Measurements from ENCODE around the gene CCL22.
"Not testable (repeated sequence)": the region's sequence is repeated elsewhere in the genome, so short reads cannot be mapped to it uniquely, and the experiment has no call there.

Gene CCL22

GRCh38 chr16:57358527-57359095 lies at the start of gene CCL22:
CCL22 (plus strand) TSS chr16:57358783; CDS start chr16:57358817, 34 bp downstream.
- no peak for DNase-seq

GRCh38 chr16:57310801-57311200 lies 47.8 kb upstream of the CCL22 start:
- no peak for DNase-seq

- DNase-seq, result no peak
Measured at GRCh38 chr16:57313509-57313908, 45.1 kb upstream of the CCL22 start.

GRCh38 chr16:57314161-57314785 lies 44.3 kb upstream of the CCL22 start:
- DNase-seq, result no peak

GRCh38 chr16:57315416-57315815 lies 43.2 kb upstream of the CCL22 start:
- no peak for DNase-seq

- DNase-seq, result no peak
Measured at GRCh38 chr16:57316390-57317017, 42.1 kb upstream of the CCL22 start.

GRCh38 chr16:57318240-57318970 lies 40.2 kb upstream of the CCL22 start:
- DNase-seq, result no peak

- DNase-seq, result no peak
Measured at GRCh38 chr16:57319646-57320045, 38.9 kb upstream of the CCL22 start.

GRCh38 chr16:57324749-57325148 lies 33.8 kb upstream of the CCL22 start:
- no peak for DNase-seq

- no peak for DNase-seq
Measured at GRCh38 chr16:57325458-57325857, 33.1 kb upstream of the CCL22 start.

- DNase-seq, result no peak
Measured at GRCh38 chr16:57329718-57330327, 28.8 kb upstream of the CCL22 start.

GRCh38 chr16:57331355-57331754 lies 27.2 kb upstream of the CCL22 start:
- DNase-seq, result no peak

- DNase-seq, result no peak
Measured at GRCh38 chr16:57333402-57333801, 25.2 kb upstream of the CCL22 start.

- no peak for DNase-seq
Measured at GRCh38 chr16:57335366-57335765, 23.2 kb upstream of the CCL22 start.

GRCh38 chr16:57341062-57341440 lies 17.5 kb upstream of the CCL22 start:
- DNase-seq, result no peak

GRCh38 chr16:57341441-57342303 lies 16.9 kb upstream of the CCL22 start:
- DNase-seq, result no peak

- DNase-seq, result not testable (repeated sequence)
Measured at GRCh38 chr16:57342606-57343005, 16.0 kb upstream of the CCL22 start.

GRCh38 chr16:57343221-57343620 lies 15.4 kb upstream of the CCL22 start:
- DNase-seq, result no peak

- not testable (repeated sequence) for DNase-seq
Measured at GRCh38 chr16:57344094-57344493, 14.5 kb upstream of the CCL22 start.

GRCh38 chr16:57345021-57345420 lies 13.6 kb upstream of the CCL22 start:
- DNase-seq, result no peak

- DNase-seq, result no peak
Measured at GRCh38 chr16:57345666-57346204, 12.8 kb upstream of the CCL22 start.

- DNase-seq, result no peak
Measured at GRCh38 chr16:57347858-57348257, 10.7 kb upstream of the CCL22 start.

Measured in NCI-H1436 (cell line).